GM21447 (cell line): ENCODE measurements around the gene KCTD20.

ENCODE experiments used
- ATAC-seq: cut with Tn5 transposase; IDR thresholded peaks from one replicate; pipeline ENCODE4 v1.9.1; 2021; ENCODE audit not compliant: unreplicated experiment

The KCTD20 gene

GRCh38 chr6:36525346-36525745, 82.5 kb downstream of the KCTD20 start:
- no peak for ATAC-seq

GRCh38 chr6:36526066-36526465, 83.3 kb downstream of the KCTD20 start:
- no peak for ATAC-seq

GRCh38 chr6:36533321-36533720, 90.5 kb downstream of the KCTD20 start:
- no peak for ATAC-seq

GRCh38 chr6:36536873-36537547, 94.2 kb downstream of the KCTD20 start:
- ATAC-seq: no peak

- no peak for ATAC-seq
Measured at GRCh38 chr6:36539814-36540568, 97.2 kb downstream of the KCTD20 start.
